UCSD-AML1 (cell line): ENCODE data around the gene ANKS1B.

Experiments
- DNase-seq: peaks from one replicate; lab custom pipeline; 2025; ENCODE audit not compliant: unreplicated experiment; lab: John Stamatoyannopoulos, UW

The ANKS1B gene

DNA sequence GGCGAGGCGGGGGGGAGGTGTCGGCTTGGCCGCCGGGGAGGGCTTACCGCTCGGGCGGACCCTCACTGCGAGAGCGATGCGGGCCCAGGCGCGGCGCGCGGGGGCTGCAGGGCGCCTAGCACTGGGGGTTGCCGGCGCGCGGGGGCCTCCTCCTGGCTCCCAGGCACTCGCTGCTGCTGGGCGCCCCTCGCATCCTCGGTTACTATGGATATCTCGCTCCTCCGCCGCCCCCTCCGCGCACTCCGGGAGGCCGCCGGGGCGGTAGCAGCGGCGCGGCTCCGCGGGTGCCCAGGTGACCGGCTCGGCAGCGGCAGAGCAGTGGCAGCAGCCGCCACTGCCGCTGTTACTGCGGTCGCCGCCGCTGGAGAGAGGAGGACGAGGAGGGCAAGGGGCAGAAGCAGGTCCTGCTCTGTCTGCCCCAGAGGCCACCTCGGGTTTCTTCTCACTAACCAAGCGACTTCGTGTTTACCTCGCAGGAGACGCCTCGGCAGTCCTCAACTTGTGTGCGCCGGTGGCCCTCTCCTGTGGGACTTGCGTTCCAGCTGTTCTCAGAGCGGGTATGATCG lies 1089.6 kb downstream of the ANKS1B start:
- DNase-seq, result no peak

DNA sequence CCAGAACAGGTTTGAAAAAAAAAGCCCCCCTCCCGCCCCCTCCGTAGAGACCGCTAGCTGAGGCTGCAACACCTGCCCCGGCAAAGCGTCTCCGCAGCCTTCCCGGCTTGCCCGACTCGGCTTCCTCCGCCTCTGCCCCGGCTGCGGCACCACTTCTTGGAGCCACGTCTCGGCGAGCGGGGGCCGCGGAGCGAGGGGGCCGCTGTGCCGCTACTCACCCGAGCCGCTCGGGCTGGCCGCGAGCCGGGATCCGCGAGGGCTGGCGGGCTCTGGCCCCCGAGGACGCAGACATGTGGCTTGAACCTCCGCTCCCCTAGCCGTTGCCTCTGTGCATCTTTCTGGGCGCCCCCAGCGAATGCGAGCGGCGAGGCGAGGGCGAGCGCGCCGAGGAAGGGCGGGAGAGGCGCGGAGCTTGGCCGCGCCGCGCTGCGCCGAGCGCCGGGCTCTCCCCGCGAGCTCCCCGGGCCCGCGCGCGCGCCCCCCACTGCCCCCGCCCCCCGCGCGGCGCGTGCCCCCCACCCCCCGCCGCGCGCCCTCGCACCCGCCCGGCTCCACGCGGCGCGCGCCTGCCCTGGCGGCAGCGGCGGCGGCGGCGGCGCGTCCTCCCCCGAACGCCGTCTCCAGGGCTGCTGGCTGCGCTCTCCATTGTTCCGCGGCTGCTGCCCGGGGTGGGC lies 1090.2 kb downstream of the ANKS1B start:
- DNase-seq, result no peak

DNA sequence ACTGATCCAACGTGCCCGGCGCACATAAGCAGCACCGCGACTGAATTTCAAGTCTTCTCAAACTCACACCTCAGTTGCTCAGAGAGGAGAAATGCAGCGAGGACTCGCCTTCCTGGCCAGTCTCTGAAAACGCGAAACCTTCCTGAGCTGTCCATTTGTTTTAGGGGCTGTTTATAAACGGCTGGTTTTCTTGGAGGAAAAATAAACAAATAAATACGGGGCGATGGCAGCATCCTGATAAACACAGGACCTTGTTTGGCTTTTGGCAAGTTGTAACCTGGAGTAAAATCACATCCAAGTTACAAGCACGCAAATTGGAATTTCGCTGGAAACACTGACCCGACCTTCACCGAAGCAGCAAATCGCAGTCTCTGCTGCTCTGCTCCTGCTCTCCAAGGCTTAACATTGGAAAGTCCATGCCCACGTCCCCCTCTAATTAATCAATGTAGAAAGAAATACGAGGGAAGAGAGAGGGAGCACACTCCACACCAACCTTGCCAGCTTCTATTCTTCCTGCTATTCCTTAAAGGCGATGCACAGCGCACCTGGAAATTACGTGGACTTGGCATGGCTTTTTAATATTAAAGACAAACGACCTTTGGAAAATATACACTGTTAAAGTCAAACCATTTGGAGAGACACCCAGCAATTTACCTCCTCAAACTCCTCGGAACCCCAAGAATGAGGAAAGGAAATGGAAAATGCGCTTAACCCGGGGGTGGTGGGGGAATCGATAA lies 1090.9 kb downstream of the ANKS1B start:
- no peak for DNase-seq

DNA sequence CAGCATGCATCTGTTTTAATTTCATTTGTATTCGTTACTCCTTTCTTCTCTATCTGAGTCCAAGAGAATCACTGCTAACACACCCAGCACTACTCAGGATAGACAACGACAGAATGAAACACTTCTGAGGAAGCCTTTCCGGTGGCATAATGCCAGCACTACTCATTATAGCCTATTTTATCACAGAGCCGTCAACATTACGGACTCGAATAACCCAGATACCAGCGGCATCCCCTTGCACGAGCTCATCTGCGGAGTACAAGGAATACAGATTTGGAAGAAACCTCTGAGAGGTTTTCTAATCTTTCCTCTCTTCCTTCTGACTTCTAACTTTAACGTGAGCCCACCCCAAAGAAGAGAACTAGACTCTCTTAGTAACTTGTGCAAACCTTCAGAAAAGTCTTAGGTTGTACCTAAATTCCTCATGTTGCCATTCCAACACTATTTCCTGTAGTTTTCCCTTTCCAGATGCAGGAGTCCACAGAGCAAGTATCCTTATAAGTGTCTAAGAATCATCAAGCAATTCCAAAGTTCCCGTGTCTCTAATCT lies 1091.5 kb downstream of the ANKS1B start:
- DNase-seq, result no peak

DNA sequence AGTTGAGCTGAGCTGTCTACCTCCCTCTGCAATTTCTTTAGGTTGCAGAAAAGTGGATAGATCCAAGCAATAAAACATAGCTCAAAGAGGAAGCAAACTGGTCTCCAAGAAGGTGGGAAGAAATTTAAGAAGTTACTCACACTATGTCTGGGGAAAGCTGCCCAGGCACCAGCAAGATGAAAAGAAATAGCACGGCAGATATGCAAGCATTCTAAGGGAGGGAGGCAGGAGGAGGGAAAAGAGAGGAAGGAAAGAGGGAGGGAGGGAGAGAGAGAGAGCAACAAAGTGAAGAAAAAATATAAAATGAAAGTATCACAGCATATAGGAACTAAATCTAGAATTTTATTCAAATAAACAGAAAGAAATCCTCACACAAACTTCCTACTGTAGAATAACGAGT lies 1099.0 kb downstream of the ANKS1B start:
- no peak for DNase-seq

DNA sequence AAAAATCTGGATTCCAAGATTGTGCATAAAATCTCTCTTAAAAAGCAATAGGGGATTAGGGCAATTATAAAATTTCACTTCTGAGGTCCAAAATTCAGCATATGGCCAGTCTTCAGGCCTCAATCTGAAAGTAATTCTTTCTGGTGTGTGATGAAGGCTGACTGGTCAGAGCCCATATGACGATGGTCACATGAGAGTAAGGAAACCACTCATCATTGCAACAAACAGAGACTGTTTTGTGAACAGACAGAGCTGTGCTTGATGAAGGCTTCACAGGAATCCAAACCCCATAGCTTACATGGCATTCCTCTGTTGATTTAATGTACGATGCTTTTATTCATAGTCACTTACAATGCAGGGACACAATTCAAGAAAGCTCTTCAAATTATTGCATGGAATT lies 1101.5 kb downstream of the ANKS1B start:
- DNase-seq, result no peak

DNA sequence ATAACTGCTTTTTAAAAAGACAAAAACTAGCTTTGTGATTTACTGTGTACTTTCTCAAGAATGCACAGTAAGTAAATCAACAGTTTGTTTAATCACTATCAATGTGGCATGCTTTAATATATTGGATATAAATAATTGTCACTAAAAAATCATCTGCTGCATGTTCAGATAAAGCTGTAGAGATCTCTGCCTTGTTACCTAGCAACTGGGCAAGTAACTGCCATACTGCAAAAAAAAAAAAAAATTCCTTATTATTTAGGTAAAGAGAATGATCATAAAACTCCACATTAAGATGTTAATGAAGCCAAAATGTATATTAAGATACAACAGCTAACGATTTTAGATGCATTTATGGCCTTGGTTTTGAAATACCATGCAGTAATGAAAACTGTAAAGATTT lies 1102.2 kb downstream of the ANKS1B start:
- DNase-seq, result no peak

DNA sequence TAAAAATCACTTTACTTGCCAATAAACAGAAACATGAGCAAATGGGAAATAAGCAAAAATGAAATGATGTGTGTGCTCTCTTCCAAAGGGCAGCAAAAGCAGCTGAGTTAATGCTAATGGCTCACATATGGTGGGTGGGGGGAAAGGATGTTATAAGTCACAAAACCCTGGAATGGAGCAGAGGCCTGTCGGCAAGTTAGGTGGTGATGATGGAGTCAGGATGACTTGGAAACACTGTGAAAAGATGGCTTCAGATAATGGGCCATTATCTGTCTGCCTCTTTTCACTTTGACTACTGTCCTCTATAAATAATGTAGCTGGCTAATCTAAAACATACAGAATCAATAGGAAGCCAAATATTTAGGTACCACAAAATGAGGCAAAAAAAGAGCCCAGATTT lies 1111.0 kb downstream of the ANKS1B start:
- DNase-seq, result no peak

DNA sequence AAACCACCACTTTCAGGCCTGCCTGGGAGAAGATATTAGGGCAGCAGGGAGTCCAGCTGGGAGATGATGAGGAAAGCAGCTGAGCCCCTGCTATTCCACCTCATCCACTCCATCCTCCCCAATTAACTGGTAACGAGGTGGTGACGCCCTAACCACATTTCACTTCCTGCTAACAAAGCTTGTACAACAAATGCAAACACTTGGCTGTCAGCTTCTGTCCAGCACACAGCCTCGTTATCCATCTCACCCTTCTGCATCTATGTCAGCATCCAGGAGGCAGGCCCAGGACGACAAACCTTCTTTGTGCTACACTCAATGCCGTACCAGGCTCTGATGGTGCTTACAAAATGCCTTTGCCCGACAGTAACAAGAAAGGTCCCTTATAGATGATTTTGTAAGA lies 1114.2 kb downstream of the ANKS1B start:
- DNase-seq, result no peak

DNA sequence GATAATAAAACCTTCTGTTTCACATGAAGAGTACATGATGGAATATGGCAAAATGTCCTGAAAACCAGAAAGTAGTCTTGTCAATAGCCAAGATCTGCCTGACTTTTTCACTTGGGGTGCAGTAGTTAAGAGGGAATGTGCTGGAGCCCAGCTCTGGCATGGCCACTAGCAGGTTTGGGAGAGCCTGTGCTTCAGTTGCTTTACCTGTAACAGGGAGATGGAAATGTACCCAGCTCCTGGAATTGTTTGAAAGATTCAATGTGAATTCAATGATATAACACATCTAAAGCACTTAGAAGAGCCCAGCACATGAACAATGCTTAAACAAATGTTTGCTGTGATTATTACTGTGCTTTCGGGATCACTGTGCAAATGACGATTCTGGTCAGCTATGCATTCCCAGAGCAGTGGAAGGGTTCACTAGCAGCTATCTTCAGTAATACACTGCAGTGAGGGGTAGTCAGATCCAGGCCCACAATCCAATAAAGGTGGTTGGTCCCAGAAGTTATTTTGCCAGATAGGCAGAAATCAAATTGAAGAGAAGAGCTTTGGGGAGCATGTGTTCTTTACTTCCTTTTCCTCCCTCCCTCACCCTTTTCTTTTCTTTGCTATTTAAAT lies 1114.7 kb downstream of the ANKS1B start:
- no peak for DNase-seq

DNA sequence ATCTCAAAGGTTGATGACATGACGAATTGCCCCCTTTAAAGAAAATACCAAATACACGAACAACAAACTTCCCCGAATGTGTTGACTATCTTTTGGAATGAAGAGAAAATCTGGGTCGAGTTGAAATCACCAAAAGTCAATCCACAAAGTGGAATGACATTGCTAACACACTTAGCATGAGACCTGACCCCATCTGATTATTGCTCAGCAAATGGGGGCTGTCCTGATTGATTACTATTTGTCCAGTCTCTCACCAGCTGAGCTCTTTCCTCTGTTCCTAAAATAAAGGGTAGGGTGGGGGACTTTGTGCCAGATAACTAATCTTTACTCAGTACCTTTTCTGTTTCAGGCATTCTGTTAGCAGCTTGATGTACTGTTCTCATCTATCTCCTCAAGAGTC lies 1116.2 kb downstream of the ANKS1B start:
- no peak for DNase-seq

DNA sequence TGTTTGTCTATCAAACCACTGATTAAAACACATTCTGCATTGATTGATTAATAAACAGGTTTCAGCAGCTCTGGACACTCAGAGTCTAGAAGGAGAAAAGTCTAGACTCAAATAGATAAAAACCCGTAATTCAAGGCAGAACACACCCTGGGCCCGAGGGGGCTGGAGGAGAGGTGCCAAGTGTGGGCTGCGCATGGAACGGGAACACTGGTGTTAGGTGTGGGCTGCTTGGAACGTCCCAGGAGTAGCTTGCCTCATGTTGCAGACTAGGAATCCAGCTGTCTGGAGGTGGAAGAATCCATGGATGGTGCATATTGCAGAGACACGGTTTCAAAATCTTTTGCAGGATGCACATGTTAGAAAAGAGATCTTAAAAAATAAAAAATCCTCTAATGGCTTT lies 1116.7 kb downstream of the ANKS1B start:
- DNase-seq, result no peak

DNA sequence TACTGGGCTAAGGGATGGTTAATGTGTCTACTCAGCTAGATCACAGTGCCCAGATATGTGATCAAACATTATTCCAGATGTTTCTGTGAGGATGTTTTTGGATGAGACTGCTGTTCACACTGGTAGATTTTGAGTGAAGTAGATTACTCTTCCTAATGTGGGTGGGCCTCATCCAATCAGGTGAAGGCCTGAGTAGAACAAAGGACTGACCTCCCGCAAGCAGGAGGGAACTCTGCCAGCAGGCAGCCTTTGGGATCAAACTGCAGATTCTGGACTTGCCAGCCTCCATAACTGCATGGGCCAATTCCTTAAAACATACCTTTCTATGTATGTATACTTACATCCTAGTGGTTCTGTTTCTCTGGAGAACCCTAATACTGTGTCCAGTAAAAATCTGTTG lies 1120.4 kb downstream of the ANKS1B start:
- DNase-seq, result no peak

DNA sequence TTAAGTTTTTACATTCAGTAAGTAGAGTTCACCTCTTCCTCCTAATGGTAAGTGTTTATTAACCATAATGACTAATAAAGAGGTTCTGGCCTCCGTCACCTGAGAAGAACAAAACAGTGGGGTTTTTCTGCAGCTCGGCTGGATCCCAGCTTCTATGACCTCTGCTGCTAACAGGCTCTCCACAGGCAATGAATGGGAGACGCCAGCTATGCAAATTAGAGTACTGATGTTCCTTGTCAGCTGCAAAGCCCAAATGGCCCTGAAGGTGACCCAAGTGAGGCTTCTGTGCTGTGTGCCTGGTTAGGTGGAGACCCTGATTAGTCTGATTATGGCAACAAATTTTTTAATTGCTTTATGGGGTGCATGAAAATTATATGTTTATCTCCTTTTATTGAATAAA lies 1121.6 kb downstream of the ANKS1B start:
- DNase-seq, result no peak

DNA sequence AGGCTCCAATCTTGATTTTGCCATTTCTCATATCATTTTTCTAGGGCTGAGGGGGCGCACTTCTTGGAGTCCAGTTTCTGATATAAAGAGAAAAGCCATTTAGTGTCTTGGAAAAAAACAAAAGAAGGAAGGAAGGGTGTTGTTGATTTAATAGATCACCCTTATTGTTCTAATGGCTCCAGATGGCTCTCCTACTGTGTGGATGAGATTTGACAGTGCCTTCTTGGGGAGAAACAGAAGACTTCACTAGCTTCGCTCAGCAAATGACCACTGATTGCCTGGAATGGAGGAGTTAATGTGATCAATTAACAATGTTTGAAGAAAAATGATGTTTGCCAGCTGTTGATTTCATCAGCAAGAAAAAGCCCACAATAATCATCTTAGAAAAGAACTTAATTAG lies 1123.5 kb downstream of the ANKS1B start:
- no peak for DNase-seq

DNA sequence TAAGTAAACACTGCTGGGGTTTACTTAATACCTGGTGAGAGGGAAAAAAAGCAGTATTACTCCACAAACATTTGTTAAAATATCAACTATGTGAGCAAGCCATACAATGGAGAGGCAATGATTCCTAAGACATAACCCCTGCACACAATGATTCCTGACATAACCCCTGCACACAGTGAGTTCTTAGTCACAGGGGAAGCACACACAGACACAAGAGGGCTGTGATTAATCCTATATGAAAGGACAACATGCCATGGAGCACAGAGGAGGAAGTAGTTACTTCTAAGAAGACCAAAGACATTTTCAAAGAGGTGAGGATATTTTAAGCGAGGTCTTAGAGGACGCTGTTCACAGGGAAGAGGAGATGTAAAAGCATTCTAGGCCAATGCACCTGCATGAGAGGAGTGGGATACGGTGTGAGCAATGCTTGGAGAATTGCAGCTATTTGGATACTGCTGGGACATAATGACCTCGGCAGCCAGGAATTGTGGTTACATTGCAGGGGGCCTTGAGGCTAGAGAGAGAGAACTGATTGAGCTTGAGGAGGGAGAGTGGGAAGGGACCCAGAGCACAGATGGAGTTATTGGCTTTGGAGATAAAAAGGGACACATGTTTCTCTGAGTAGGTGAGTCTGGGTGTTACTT lies 1127.7 kb downstream of the ANKS1B start:
- no peak for DNase-seq

DNA sequence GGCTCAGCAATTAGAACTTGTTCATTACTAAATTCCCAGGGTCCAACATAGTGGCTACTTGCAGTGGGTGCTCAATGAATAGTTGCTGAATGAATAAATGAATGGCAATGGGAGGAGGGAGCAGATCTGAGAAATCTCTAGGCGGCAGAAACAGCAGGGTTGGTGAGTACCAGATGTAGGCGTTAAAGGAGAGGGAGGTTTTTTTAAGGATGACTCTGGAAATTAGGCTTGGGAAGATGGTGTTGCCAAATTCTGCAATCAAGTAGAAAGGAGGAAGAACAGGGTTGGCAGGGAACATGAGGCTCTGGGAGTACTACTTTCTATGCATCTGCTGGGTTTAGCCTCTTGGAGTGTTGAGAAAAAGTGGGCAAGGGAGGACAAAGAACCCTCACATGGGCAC lies 1132.6 kb downstream of the ANKS1B start:
- no peak for DNase-seq

DNA sequence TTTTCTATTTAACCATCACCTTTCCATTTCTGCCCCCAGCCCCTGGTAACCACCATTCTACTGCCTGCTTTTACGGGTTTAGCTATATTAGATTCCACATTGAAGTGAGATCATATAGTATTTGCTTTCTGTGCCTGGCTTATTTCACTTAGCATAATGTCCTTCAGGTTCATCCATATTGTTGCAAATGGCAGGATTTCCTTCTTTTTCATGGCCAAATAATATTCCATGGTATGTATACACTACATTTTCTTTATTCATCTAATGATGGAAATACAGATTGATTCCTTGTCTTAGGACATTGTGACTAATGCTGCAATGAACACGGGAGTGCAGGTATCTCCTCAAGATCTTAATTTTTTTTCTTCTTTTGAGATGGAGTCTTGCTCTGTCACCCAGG lies 1137.5 kb downstream of the ANKS1B start:
- DNase-seq, result no peak

DNA sequence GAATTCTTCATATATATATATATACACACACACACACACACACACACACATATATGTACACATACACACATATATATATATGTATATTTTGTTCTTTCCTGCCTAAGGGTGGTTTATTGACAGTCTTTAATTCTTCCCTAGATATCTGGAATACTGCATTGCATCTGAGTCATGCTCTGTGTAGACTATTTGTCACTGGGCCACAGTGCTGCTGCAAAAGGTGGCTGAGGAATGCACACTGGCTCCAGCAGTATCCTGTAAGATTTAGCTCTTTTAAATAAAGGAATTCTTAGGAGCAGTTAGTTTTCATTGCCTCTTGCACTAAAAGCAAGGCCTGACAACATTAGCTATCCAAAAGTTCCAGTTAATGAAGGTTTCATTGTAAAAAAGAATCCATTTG lies 1138.8 kb downstream of the ANKS1B start:
- DNase-seq, result no peak

DNA sequence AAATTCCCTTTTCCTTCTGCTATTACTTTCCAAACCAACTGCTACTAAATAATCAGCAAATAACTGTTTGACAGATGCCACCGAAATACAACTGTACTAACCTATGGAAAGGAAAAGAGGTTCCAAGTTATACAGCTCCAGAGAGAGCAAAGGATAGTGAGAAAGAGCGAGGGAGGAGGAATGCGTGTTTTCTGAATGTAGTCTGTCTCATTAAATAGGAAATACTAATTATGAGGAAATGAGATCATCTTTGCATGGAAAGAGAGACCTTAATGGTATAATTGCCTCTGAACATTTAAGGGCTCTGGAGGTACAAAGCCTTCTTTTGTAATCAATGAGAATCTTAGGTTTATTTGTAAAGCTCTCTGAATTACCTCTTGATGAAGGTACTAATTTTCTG lies 1144.4 kb downstream of the ANKS1B start:
- no peak for DNase-seq

DNA sequence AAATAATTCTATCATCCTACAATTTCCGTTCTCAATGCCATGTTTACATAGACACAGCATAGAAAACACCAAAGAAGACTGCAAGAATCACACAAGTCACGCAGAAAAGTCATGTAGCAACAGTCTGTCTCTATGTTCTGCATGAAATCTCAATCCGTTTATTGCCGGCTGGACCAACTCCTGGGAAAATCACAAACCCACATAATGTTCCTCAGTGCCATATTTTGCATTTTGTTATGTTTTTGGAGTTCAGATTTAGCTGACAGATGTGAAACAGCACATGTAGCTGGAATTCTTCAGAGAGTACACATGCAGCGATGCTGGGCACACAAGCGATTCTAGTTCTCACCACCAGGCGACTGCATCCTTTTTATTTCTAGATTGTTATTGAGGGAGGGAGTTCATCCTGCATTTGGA lies 1146.5 kb downstream of the ANKS1B start:
- no peak for DNase-seq
